PC-3 (cell line): ENCODE results near the gene MALAT1.

Source experiments
- CTCF ChIP-seq: fragments of 300-600 bp; sonication (generic); conservative IDR thresholded peaks from 2 replicates; pipeline ENCODE4 v1.5.1; 2017; ENCODE audit warnings: antibody characterized with exemption, low read depth, mild to moderate bottlenecking, low read length
- EZH2 ChIP-seq: fragments of 300-600 bp; sonication (generic); IDR thresholded peaks from one replicate; pipeline ENCODE4 v1.6.1; 2017; ENCODE audit warnings: antibody characterized with exemption, mild to moderate bottlenecking, low read length; ENCODE audit not compliant: unreplicated experiment
- EZH2phosphoT487 ChIP-seq: fragments of 300-600 bp; sonication (generic); IDR thresholded peaks from 2 replicates; pipeline ENCODE4 v1.6.1; 2018; ENCODE audit warnings: mild to moderate bottlenecking, antibody characterized with exemption, low read length, borderline replicate concordance

- TF ChIP-seq CTCF (no peak), EZH2phosphoT487 (no peak), EZH2 (no peak)
These were observed 1.7 kb downstream of the MALAT1 start for GRCh38 chr11:65500387-65501185.
